Activated CD4-positive, alpha-beta T cell treated with anti-CD3 and anti-CD28 coated beads for 4 hours (primary cell): ENCODE results near the gene DUOX2.
"Not testable (repeated sequence)": the region's sequence is repeated elsewhere in the genome, so short reads cannot be mapped to it uniquely, and the experiment has no call there.

Experiments
- DNase-seq, 2 donors: peaks; one replicate each; pipeline ENCODE4 v3.0.0-alpha.2; 2020

The DUOX2 gene

GRCh38 chr15:45097466-45097865 is 16.5 kb downstream of the DUOX2 start:
- DNase-seq, result no peak

GRCh38 chr15:45095661-45096060 is 18.3 kb downstream of the DUOX2 start:
- no peak for DNase-seq

- DNase-seq, result no peak
Observed at GRCh38 chr15:45094358-45094730, 19.6 kb downstream of the DUOX2 start.

- DNase-seq, result no peak
Observed at GRCh38 chr15:45093622-45094357, 20.2 kb downstream of the DUOX2 start.

GRCh38 chr15:45093013-45093412 is 21.0 kb downstream of the DUOX2 start:
- no peak for DNase-seq

GRCh38 chr15:45091576-45091975 is 22.4 kb downstream of the DUOX2 start:
- DNase-seq, result no peak

GRCh38 chr15:45091161-45091560 is 22.8 kb downstream of the DUOX2 start:
- no peak for DNase-seq

- no peak for DNase-seq
Observed at GRCh38 chr15:45089712-45090373, 24.1 kb downstream of the DUOX2 start.

- DNase-seq, result no peak
Observed at GRCh38 chr15:45088801-45089711, 24.9 kb downstream of the DUOX2 start.

- DNase-seq, result no peak
Observed at GRCh38 chr15:45087513-45087912, 26.5 kb downstream of the DUOX2 start.

- DNase-seq, result no peak
Observed at GRCh38 chr15:45084163-45084562, 29.8 kb downstream of the DUOX2 start.

GRCh38 chr15:45083223-45083622 is 30.7 kb downstream of the DUOX2 start:
- no peak for DNase-seq

- DNase-seq, result not testable (repeated sequence)
Observed at GRCh38 chr15:45082412-45082811, 31.6 kb downstream of the DUOX2 start.

GRCh38 chr15:45080593-45080992 is 33.4 kb downstream of the DUOX2 start:
- DNase-seq, result not testable (repeated sequence)

GRCh38 chr15:45079628-45080246 is 34.2 kb downstream of the DUOX2 start:
- DNase-seq, result not testable (repeated sequence)

- DNase-seq, result not testable (repeated sequence)
Observed at GRCh38 chr15:45079201-45079600, 34.8 kb downstream of the DUOX2 start.

GRCh38 chr15:45077391-45077790 is 36.6 kb downstream of the DUOX2 start:
- not testable (repeated sequence) for DNase-seq

- not testable (repeated sequence) for DNase-seq
Observed at GRCh38 chr15:45075440-45076320, 38.3 kb downstream of the DUOX2 start.

GRCh38 chr15:45073602-45074001 is 40.4 kb downstream of the DUOX2 start:
- not testable (repeated sequence) for DNase-seq

GRCh38 chr15:45069942-45070360 is 44.0 kb downstream of the DUOX2 start:
- DNase-seq, result not testable (repeated sequence)

- DNase-seq, result no peak
Observed at GRCh38 chr15:45064386-45064785, 49.6 kb downstream of the DUOX2 start.

GRCh38 chr15:45062301-45062700 is 51.7 kb downstream of the DUOX2 start:
- DNase-seq, result not testable (repeated sequence)
